Stimulated activated CD8-positive, alpha-beta memory T cell treated with anti-CD3 and anti-CD28 coated beads, Interleukin-2, amount 100 ng/mL, for 48 hours (primary cell): Measurements from ENCODE around the gene POLR2I.
"Not testable (repeated sequence)": the region's sequence is repeated elsewhere in the genome, so short reads cannot be mapped to it uniquely, and the experiment has no call there.

Source experiments
- DNase-seq, 2 donors: peaks; one replicate each; pipeline ENCODE4 v3.0.0-alpha.2; 2020; ENCODE audit warnings: low read depth in 2 of 2

The POLR2I gene

GRCh38 chr19:36134867-36135266 is 20.2 kb upstream of the POLR2I start:
- DNase-seq: not testable (repeated sequence)

- not testable (repeated sequence) for DNase-seq
These were observed 16.5 kb upstream of the POLR2I start for GRCh38 chr19:36131221-36131620.

GRCh38 chr19:36128392-36128736 is 13.7 kb upstream of the POLR2I start:
- no peak for DNase-seq

DNA sequence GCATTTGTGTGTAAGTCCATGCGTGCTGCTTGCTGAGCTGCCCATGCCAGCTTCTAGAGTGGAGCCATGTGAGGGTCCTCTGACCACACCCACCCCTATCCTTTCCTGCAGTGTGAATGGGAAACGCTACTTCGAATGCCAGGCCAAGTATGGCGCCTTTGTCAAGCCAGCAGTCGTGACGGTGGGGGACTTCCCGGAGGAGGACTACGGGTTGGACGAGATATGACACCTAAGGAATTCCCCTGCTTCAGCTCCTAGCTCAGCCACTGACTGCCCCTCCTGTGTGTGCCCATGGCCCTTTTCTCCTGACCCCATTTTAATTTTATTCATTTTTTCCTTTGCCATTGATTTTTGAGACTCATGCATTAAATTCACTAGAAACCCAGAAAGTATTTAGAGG is 10.9 kb upstream of the POLR2I start:
- DNase-seq: no peak

DNA sequence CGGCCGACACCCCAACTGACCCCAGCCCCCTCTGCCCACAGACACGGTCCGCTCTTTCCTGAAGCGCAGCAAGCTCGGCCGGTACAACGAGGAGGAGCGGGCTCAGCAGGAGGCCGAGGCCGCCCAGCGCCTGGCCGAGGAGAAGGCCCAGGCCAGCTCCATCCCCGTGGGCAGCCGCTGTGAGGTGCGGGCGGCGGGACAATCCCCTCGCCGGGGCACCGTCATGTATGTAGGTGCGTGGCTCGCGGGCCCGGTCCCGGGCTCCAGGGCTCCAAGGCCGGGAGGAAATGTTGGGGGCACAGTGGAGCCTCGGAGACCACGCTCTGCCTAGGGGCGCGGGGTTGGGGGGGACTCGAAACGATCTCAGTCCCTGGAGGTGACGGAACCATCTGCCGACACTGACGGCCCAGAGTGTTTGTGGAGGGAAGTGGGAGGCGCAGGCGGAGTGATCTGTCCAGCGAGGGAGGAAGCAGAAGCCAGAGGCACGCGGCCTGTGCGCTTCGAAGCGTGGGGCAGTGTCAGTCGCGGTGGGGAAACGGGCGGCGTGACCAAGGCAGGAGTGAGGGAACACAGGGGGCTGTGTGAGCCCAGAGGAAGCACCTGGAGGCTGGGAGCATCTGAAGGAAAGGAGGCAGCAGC is 6.9 kb upstream of the POLR2I start:
- DNase-seq: no peak

GRCh38 chr19:36120984-36121358 is 6.3 kb upstream of the POLR2I start:
- DNase-seq: no peak

DNA sequence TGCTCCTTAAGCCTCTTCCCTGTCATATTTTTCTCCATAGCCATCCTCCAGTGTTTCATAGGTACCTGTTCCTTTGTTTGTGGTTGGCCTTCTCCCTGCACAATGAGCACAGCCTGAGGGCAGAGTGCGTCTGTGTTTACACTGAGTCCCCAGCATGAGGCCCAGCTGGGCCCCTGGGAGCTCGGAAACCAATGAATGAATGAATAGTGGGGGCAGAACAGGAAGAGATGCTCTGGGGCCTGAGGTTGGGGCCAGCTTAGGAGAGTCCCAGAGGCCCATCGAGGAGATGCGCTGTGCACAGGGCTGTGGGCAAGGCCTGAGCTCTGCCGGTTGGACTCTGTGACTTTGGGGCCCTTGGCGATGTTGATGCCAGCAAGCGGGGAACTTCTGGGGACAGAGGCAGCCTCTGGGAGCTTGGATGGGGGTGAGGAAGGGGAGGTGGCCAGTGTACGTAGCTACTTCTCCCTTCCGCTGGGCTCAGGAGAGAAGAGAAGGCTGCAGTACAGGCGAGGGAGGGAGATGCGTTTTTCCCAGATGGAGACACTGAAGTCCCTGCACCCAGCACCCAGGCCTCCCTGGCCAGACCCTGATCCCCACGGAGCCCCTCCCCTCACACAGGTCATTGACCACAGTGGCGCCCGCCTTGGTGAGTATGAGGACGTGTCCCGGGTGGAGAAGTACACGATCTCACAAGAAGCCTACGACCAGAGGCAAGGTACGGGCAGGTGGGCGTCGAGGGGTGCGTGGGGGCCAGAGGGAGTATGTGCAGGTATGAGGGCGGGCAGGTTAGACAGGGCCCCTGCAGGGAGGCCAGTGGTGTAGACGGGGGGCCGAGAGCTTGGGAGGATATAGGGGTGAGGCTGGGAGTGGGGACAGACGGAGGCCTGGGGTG is 5.7 kb upstream of the POLR2I start:
- no peak for DNase-seq

- no peak for DNase-seq
These were observed 1.6 kb upstream of the POLR2I start for GRCh38 chr19:36116344-36116637.

DNA sequence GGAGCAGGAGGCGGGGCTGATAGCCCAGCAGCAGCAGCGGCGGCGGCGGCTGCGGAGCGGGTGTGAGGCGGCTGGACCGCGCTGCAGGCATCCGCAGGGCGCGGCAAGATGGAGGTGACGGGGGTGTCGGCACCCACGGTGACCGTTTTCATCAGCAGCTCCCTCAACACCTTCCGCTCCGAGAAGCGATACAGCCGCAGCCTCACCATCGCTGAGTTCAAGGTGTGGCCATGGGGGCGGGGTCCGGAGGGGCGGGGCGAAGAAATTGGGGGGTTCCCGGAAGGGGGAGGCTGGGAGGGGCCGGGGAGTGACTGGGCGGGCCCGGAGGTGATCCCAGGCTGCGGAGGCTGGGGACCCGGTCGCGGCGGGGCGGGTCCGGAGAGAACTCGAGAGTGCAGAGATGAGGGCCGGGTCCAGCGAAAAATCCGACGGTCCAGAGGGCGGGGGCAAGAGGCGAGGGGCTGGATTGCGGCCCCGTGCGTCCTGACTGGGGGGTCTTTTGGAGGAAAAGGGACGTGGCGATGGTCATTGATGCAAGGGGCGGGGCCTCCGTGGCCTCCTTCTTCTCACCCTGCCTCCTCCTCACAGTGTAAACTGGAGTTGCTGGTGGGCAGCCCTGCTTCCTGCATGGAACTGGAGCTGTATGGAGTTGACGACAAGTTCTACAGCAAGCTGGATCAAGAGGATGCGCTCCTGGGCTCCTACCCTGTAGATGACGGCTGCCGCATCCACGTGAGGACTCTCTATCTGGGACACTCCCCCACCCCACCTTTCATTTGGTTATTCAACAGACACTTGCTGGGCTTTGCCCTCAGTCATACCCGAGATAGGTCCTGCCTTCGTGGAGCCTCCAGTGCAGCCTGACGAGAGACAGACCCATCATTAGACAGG is 1.0 kb upstream of the POLR2I start, which contains the start of gene TBCB:
Gene TBCB (plus strand): TSS at position 16 of the 891 bp plus-strand sequence. CDS start 93 bp downstream, at position 109.
- peak; percentile 88 to 91 for DNase-seq

- DNase-seq: no peak
These were observed 568 bp downstream of the POLR2I start for GRCh38 chr19:36113894-36114720.

DNA sequence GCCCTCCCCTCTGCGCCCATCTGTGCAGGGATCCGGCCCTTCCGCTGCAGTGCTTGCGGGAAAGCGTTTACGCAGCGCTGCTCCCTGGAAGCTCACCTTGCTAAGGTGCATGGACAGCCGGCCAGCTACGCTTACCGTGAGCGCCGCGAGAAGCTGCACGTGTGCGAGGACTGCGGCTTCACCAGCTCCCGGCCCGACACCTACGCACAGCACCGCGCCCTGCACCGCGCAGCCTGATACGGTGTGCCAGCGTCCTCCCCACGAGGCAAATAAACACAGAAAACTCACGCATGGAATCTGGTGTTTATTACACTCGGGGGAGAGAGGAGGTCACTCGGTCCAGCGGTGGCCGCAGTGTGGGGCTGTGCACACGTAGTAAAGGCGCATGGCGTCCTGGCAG is 1.2 kb downstream of the POLR2I start:
- DNase-seq: no peak

DNA sequence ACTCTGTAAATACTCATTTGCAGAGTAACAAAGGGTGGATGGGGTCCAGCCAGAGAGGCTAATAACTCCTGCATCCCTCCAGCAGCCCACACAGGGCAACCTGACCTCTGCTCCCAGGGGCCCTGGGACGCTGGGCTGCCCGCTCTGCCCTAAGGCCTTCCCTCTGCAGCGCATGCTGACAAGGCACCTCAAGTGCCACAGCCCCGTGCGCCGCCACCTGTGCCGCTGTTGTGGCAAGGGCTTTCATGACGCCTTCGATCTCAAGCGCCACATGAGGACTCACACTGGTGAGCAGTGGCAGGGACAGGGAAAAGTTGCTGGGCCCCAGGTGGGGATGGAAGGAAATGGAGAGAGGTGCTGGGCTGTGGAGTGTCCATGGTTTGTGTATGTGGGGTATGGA is 2.0 kb downstream of the POLR2I start:
- no peak for DNase-seq

DNA sequence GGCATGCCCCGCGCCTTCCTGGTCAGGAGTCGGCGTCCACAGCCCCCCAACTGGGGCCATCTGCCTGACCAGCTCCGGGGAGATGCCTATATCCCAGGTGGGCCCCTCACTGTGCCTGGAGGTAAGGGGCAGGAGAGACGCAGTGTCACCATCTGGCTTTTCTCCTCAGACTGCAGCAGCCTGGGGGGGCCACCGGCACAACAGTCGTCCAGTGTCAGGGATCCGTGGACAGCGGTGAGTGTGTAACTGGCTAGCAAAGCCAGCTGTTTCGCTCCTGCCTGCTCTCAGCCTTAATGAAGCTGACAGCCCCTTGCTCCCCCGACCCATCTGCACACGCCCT is 3.5 kb downstream of the POLR2I start:
- no peak for DNase-seq

DNA sequence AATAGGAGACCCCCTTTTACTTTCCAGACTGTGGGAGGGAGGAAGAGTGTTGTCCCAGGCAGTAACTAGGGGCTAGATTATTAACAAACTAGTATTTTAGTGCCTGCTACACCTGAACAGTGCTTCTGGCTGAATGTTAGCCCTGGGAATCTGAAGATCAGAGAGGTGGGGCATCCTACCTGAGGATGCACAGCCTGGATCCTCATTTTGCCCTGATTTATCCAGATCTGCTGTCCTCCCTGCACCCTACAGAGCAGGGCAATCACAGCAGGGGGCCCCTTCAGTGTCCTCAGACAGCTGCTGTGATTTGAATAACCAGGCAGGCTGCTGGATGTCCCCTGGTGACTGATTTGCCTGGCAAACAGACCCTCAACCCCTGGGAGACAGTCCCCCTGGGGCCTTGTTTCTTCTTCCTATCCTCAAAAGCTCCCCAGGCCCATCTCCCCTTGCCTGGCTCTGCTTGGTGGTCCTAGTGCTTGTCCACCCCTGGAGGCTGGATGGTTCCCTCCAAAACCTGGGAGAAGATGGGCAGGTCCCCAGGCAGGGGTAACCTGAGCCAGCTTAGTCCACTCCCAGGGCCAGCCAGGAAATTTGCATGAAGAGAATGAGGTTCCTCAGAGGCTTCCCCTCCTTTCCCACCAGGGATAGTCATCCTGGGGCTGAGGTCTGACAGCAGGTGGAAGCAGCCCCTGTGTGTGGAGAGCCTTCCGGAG is 4.0 kb downstream of the POLR2I start, which contains the start of gene OVOL3:
Gene OVOL3 (plus strand): TSS at position 657 of the 713 bp plus-strand sequence. CDS start 60 bp downstream, outside the sequence.
- DNase-seq: no peak

- DNase-seq: no peak
These were observed 6.0 kb downstream of the POLR2I start for GRCh38 chr19:36108684-36109083.

DNA sequence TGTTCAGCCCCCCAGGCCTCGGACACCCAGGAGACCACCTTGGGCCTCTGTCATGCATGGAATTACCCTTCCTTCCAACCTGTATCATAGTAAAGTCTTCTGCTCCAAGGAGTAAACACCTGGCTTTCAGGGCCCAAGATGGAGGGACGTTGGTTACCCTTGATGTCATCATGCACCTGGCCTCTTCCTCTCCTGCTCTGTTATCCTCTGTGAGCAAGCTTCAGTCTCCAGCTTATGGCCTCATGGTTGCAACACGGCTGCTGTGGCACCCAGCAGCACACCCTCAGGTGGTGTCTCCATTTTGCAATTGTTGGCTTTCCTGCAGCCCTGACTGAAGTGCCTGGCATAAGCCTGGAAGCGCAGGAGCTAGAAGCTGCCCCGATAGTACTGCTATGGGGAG is 7.7 kb downstream of the POLR2I start:
- no peak for DNase-seq

DNA sequence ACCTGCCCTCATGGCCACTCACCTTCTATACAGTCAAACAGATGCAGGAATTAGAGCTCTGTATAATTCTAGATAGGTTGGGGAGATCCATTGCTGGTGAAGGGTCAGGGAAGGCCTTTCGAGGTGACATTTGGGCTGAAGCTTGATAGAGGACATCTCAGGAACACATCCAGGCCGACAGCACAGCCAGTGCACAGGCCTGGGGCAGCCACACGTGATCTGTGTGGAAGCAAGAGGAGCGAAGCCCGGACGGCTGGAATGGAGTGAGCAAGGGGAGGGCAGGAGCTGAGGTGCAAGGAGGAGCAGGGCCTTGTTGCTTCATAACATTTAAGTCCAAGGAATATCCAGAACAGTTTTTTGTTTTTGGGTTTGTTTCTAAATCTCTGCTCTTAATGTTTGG is 8.2 kb downstream of the POLR2I start:
- no peak for DNase-seq

DNA sequence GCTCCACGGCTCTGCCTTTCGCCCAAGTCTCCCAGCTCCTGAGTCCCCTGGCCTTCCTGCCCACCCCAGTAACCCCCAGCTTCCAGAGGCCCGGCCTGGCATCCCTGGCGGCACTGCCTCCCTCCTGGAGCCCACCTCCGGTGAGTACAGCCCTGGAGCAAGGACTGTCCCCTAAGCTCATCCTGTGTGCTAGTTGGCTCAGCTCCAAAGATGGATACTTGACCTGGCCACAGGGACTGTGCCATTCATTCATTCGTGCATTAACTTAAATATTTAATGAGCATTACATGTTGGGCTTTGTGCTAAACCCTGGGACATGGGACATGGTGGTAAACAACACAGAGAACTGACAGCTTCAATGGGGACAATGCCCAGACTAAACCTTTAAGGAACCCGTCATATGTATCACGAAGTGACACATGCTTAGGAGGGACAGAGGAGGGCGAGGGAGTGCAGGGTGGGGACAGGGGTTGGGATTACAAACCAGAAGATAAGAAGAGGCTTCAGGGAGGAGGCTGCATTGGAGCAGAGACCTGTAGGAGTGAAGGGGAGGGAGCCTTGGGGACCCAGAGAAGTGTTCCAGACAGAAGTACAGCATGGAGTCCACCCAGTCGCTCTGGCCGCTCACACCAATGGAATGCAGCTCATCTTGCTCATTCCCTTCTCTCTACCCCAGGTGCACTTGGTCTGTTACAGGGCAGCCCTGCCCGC is 10.7 kb downstream of the POLR2I start:
- no peak for DNase-seq

- DNase-seq: no peak
These were observed 11.5 kb downstream of the POLR2I start for GRCh38 chr19:36103040-36103626.
